NCI-H345 treated with DMSO at 0.1 percent for 48 hours (cell line): Measurements from ENCODE around the gene NEK6.

ENCODE experiments used
- DNase-seq: peaks from one replicate; lab custom pipeline; 2025; ENCODE audit not compliant: unreplicated experiment; lab: John Stamatoyannopoulos, UW

NEK6 gene

DNA sequence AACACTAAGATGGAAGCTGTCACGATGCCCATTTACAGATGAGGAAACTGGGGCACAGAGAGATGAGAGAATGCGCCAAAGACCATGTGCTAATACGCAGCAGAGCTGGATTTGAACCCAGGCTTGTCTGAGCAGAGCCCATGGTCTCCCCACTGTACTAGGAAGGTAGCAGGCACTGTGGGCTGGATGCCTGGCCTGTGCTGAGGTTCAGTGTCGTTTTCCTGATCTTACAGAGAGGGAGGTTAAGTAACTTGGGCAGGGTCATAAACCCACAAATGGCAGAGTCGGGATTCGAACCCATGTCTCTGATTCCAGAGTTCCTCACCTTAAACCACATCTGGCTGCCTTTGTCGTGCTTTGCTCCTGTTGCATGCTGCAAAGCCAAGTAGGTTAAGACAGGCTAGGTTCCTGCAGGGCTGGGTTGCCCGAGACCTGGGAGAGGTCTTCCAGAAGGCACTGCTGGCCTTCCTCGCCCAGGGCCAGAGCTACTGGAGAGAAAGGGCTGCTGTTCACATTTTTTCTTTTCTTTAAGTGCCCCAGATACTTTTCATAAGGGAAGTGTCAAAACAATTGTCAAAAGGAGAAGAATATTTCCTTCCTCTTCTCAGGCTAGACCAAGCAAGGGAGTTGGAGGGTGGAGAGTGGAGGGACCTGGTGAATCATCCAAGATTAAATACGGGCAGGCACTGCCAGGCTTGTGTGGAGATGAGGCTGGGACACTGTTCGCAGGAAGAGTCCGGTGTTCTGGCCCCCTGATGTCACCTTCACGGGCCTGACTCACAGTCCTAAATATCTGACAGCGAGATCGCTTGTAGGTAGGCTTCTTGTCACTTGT, 3.2 kb downstream of the NEK6 start:
- no peak for DNase-seq

GRCh38 chr9:124261736-124262648, 4.2 kb downstream of the NEK6 start:
- DNase-seq, result no peak

DNA sequence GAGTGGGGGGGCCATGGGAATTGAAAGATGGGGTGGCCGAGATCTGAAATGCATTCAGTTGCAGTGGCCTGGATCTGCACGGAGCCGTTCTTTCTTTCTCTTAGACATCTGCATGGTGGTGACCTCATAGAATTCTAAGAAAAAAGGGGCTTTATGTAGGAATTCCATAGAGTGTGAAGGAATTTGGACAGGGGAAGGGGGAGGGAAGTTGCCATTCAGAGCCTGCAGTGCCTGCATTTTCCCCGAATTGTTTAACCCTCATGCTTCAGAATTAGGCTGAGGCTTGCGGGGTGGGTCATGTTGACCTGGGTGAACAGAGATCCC, 4.9 kb downstream of the NEK6 start:
- no peak for DNase-seq

- DNase-seq, result no peak
These were observed 5.5 kb downstream of the NEK6 start for GRCh38 chr9:124263213-124263612.

DNA sequence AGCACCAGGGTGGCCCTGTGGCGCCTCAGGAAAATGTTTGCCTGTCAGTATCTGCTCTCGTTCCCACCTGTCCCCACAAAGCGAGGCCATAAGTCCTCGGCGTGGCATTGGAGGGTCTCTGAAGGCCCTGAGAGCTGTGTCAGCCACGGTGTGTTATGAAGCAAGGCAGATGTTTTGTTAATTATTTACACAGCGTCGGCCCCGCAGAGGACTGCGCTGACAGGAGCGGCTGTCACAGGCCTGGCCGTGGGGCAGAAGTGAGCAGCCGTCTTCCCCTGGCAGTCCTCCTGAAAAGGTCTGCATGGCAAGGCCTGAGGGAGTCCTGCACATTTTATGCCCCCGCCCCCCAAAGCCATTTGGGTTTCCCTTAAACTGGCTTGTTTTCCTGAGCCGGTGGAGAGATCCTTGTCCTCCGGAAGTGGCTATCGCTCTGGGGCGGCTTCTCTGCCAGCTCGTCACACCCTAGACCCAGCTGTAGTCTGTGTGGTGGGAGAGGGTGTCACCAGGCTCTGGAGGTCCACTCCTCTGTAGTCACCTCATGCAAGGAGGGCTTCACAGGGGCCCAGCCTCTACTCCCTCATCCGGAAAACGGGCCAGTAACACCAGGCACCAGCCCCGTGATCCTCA, 6.2 kb downstream of the NEK6 start:
- DNase-seq, result no peak

DNA sequence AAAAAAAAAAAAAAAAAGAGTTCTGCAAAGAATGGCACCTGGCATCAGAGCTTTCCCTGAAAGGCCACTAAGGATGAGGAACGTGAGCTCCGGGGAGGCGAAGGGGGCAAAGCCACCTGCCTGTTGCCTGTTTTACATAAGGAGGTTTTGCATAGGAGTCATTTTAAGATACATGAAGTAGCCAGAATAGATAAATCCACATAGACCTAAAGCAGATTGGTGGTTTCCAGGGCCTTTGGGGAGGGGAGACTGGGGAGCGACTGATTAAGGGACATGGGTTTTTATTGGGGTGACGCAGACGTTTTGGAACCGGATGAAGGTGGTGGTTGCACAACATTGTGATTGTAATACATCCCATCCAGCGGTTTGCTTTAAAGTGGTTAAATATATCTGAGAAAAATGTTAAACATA, 7.1 kb downstream of the NEK6 start:
- DNase-seq, result no peak

DNA sequence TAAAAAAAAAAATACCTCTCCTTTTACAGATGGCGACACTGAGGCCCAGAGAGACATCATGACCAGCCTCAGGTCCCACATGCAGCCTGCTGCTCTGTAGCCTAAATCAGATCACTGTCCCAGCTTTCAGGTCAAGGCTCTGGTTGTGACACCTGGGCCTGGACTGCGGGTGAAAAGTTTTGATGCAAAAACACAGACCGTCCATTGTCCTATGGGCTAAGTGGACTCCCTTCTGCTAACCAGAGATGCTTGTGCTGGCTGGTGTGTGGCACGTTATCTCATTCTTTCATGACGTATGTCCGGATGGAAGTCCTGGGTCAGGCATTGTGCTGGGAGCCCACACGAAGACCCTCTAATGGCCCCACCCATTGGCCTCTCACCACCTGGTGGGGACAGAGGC, 7.8 kb downstream of the NEK6 start:
- no peak for DNase-seq

GRCh38 chr9:124266139-124266825, 8.5 kb downstream of the NEK6 start:
- DNase-seq, result no peak

GRCh38 chr9:124266826-124267201, 9.1 kb downstream of the NEK6 start:
- DNase-seq, result no peak

DNA sequence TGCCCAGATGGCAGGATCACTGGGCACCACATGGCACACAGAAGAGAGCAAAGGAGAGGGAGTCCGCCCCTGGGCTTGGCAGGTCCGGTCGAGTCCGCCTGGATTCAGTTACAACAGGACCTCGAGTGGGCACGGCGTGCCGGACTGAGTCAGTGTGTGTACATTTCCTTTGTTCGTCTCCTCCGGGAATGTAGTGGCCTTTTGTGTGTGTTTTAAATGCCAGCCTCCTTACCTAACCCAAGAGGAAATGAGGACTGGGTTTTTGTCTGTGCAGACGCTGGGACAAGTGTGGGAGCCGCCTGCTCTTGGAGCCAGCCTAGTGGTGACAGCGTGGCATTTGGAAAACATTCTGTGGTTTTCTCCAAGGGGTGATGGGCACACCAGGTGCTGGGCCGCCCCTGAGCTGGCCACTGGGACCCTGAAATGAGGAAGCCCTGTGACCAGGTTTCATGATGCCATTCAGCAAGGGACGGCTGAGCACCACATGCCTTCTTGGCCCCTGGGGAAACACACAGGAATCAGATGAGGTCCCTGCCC, 9.6 kb downstream of the NEK6 start:
- DNase-seq, result no peak

GRCh38 chr9:124268248-124268647, 10.5 kb downstream of the NEK6 start:
- no peak for DNase-seq

- DNase-seq, result no peak
These were observed 10.9 kb downstream of the NEK6 start for GRCh38 chr9:124268661-124269060.

DNA sequence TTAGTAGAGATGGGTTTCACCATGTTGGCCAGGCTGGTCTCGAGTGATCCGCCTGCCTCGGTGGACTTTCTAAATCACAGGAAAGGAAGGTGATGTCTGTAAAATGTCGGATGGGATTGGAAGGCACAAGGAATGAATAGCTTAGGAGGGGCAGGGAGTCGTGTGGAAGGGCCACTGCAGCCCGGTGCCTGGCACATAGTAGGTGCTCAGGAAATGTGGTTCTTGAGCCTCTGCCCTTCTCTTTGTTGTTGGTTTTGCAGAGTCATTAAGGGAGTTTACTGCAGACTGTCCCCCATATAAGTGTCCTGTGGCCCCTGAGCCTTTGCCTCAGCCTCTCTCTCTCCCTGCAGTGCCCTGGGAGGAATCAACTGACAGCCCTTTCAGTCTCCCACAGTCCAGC, 11.8 kb downstream of the NEK6 start:
- no peak for DNase-seq

DNA sequence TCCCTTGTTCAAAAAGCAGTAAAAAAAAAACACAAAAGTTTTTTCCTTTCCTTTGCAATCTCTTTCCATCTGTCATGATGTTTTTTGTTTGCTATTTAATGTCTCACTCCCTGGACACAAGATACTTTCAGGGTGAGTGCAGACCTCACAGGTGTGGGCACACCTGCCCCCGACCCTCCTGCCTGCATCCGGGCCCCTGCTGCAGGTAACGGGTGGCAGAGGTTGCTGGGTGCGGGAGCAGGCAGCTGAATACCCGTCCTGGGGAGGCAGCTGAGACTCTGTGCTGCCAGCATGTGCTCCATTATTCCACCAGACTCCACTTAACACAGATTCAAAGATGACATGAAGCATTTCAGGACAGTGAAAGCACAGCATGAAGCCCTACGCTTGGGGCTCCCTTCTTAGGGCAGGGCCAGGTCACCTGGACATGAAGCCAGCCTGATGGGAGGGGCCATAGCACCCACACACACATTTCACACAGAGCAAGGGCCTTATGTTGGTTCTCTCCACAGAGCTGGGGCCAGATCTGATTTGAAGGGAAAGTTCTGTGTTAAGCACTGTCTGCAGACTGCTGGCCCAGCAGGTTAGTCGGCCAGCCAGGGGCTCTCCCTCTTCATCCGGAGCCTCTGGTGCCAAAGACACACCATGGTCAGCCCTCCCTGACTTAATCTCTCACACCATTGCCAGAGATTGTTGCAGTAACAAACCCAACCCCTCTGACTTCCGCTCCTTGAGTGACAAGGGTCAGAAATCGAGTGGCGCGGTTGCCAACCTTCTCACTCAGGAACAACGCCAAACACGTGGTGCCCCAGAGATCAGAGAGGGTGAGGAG, 13.0 kb downstream of the NEK6 start:
- DNase-seq, result peak; percentile 25

DNA sequence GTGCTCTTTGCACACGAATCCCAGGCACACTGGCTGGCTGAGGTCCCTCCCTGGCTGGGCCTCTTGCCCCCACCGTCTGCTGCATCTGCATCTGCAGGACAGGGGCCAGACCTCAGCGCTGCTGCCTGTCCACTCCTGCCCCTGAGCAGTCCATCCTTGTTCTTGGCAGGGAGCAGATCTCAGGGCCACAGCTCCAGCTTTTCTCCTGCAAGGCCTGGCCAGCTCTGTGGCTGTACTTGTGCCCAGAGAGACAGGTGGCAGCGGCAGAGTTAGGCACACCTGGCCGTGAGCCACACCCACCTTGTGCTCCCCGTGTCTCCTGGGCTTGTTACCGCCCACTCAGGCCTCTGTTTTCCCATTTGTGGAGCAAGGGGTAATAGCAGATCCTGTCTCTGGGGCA, 13.9 kb downstream of the NEK6 start:
- no peak for DNase-seq

DNA sequence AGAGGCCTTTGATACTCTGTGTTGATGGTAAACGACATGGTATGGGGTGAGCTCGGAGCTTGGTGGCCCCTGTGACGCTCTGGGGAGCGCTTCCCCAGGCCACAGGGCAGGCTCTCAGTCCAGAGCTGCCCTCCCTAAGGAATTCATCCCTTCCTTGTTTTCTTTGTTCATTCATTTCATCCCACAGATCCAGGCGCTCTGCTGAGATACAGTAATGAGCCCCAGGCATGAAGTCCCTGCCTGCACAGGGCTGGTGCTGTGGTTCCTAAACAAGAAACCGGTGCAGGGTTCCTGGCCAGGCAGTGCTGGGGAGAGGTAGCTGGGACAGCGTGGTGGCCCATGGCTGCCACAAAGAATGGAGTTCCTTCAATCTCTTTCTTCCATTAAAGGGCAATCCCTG, 14.4 kb downstream of the NEK6 start:
- DNase-seq, result no peak

DNA sequence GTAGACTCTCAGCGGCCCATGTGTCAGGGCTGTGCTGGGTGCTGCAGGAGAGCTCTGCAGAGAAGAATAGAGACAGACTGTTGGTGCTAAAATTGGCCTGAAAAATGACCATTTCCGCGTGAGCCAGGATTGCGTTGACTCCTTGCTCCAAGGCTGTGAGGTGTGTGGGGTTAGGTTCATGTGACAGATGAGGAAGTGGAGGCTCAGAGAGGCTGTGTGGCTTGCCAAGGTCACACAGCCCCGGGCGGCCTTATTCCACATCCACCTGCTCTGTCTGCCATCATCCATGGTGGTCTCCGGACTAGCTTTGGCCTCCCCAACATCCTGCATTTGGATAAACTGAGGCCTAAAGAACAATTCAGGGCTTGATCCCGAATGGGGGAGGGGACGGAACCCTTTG, 15.2 kb downstream of the NEK6 start:
- DNase-seq, result no peak

- no peak for DNase-seq
These were observed 15.8 kb downstream of the NEK6 start for GRCh38 chr9:124273427-124274160.

DNA sequence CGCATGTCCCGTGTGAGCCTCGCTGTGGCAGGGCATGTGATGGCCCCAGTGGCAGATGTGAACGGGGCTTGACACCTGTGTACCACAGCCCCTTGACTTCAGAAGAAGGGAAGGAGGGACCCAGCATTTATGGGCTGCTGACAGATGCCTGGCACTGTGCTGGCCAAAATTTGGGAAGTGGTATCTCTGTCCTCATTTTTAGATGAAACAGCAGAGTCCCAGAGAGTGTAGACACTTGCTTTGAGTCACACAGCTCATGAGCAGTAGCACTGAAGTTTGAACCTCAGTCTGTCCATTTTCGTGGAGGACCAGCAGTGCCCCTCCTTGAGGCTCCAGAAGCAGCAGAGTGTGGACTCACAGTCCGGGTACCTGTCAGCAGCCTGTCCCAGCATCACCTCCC, 16.5 kb downstream of the NEK6 start:
- no peak for DNase-seq

- no peak for DNase-seq
These were observed 17.0 kb downstream of the NEK6 start for GRCh38 chr9:124274738-124275137.
